ENCODE measurements around the gene COP1.
"Not testable (repeated sequence)": the region's sequence is repeated elsewhere in the genome, so short reads cannot be mapped to it uniquely, and the experiment has no call there.

Gene COP1

DNA sequence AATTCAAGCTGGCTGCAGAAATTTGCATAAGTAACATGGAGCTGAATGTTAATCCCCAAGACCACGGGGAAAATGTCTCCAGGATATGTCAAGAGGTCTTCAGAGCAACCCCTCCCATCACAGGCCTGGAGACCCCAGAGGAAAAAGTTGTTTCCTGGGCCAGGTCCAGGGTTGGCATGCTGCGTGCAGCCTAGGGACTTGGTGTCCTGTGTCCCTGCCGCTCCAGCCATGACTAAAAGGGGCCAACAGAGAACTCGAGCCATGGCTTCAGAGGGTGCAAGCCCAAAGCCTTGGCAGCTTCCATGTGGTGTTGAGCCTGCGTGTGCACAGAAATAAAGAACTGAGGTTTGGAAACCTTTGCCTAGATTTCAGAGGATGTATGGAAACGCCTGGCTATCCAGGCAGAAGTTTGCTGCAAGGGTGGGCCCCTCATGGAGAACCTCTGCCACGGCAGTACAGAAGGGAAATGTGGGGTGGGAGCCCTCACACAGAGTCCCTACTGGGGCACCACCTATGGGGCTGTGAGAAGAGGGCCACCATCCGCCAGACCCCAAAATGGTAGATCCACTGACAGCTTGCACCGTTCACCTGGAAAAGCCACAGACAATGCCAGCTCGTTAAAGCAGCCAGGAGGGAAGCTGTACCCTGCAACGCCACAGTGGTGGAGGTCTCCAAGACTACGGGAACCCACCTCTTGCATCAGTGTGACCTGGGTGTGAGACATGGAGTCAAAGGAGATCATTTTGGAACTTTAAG lies 222.9 kb downstream of the COP1 start:
- H3K4me3 ChIP-seq (ENCODE audit: low read length), result no peak overlapping the region
- no peaks in the 10 kb centered on the region for H3K79me1 ChIP-seq (ENCODE audit: low read length)
- no peak overlapping the region for H3K4ac ChIP-seq (ENCODE audit: low read depth, low read length)
- H3K4me2 ChIP-seq (ENCODE audit: low read length), result no peak overlapping the region
- H3K27me3 ChIP-seq (ENCODE audit: insufficient read depth, low read length, poor library complexity), result no peaks in the 10 kb centered on the region
- H3K4me1 ChIP-seq (ENCODE audit: control insufficient read depth, low read depth, low read length), result no peaks in the 10 kb centered on the region
- H2BK15ac ChIP-seq (replicated peaks; ENCODE audit: low read depth), result no peak overlapping the region
- H3K9ac ChIP-seq (ENCODE audit: low read length), result no peak overlapping the region
- H3K27ac ChIP-seq (ENCODE audit: low read depth, low read length), result no peak overlapping the region
- no peak overlapping the region for H4K8ac ChIP-seq (ENCODE audit: low read depth, low read length)
- H2BK120ac ChIP-seq (ENCODE audit: low read depth, low read length), result no peak overlapping the region
- no peak overlapping the region for H3K23ac ChIP-seq (ENCODE audit: low read length)
- no peak overlapping the region for H3K18ac ChIP-seq (ENCODE audit: low read length)
- H3K79me2 ChIP-seq (ENCODE audit: control insufficient read depth, insufficient read depth, low read length), result no peaks in the 10 kb centered on the region
- no peaks in the 10 kb centered on the region for H3K36me3 ChIP-seq (ENCODE audit: control insufficient read depth, insufficient read depth, low read length)
- no peak overlapping the region for H4K5ac ChIP-seq (ENCODE audit: low read length)
- DNase-seq, result no peak
- no CpG with 5 or more reads among the region's 12 CpGs for WGBS (ENCODE audit: extremely low coverage, insufficient coverage, low lambda C conversion rate)
- no peak overlapping the region for H2AK5ac ChIP-seq (ENCODE audit: low read length)
- H3K56ac ChIP-seq (ENCODE audit: low read length), result no peak overlapping the region
- H2BK5ac ChIP-seq (ENCODE audit: low read length), result no peak overlapping the region

DNA sequence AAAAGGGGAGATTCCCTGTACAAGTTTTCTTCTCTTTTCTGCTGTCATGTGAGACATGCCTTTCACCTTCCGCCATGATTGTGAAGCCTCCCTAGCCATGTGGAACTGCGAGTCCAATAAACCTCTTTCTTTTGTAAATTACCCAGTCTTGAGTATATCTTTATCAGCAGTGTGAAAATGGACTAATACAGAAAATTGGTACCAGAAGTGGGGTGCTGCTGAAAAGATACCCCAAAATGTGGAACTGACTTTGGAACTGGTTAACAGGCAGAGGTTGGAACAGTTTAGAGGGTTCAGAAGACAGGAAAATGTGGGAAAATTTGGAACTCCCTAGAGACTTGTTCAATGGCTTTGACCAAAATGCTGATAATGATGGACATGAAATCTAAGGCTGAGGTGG lies 223.7 kb downstream of the COP1 start:
- not testable (repeated sequence) for DNase-seq

GRCh38 chr1:175981128-175981527 lies 226.0 kb downstream of the COP1 start:
- Histone ChIP-seq H3K27ac (ENCODE audit: low read depth, low read length) (no peak overlapping the region), H4K5ac (ENCODE audit: low read length) (no peak overlapping the region), H3K18ac (ENCODE audit: low read length) (no peak overlapping the region), H3K36me3 (ENCODE audit: control insufficient read depth, insufficient read depth, low read length) (no peaks in the 10 kb centered on the region), H2BK120ac (ENCODE audit: low read depth, low read length) (no peak overlapping the region), H3K4ac (ENCODE audit: low read depth, low read length) (no peak overlapping the region), H3K79me2 (ENCODE audit: control insufficient read depth, insufficient read depth, low read length) (no peaks in the 10 kb centered on the region), H3K23ac (ENCODE audit: low read length) (no peak overlapping the region), H4K8ac (ENCODE audit: low read depth, low read length) (no peak overlapping the region), H2BK15ac (replicated peaks; ENCODE audit: low read depth) (no peak overlapping the region), H3K79me1 (ENCODE audit: low read length) (no peaks in the 10 kb centered on the region), H3K27me3 (ENCODE audit: insufficient read depth, low read length, poor library complexity) (no peaks in the 10 kb centered on the region), H3K4me1 (ENCODE audit: control insufficient read depth, low read depth, low read length) (no peaks in the 10 kb centered on the region), H2AK5ac (ENCODE audit: low read length) (no peak overlapping the region), H3K4me3 (ENCODE audit: low read length) (no peak overlapping the region), H3K9ac (ENCODE audit: low read length) (no peak overlapping the region), H3K4me2 (ENCODE audit: low read length) (no peak overlapping the region), H2BK5ac (ENCODE audit: low read length) (no peak overlapping the region), H3K56ac (ENCODE audit: low read length) (no peak overlapping the region)
- no peak for DNase-seq

More for the DNA sequence above, 223.7 kb downstream of the COP1 start:
- not testable (repeated sequence) for H3K23ac ChIP-seq (ENCODE audit: low read length); H3K79me2 ChIP-seq (ENCODE audit: control insufficient read depth, insufficient read depth, low read length); H3K27ac ChIP-seq (ENCODE audit: low read depth, low read length); H4K8ac ChIP-seq (ENCODE audit: low read depth, low read length); H3K9ac ChIP-seq (ENCODE audit: low read length); H3K4me1 ChIP-seq (ENCODE audit: control insufficient read depth, low read depth, low read length); H4K5ac ChIP-seq (ENCODE audit: low read length); H2BK5ac ChIP-seq (ENCODE audit: low read length); H3K4me2 ChIP-seq (ENCODE audit: low read length); H2BK120ac ChIP-seq (ENCODE audit: low read depth, low read length); H3K27me3 ChIP-seq (ENCODE audit: insufficient read depth, low read length, poor library complexity); H3K36me3 ChIP-seq (ENCODE audit: control insufficient read depth, insufficient read depth, low read length); H3K79me1 ChIP-seq (ENCODE audit: low read length); H3K18ac ChIP-seq (ENCODE audit: low read length); H2BK15ac ChIP-seq (replicated peaks; ENCODE audit: low read depth); H3K4me3 ChIP-seq (ENCODE audit: low read length); H3K56ac ChIP-seq (ENCODE audit: low read length); H2AK5ac ChIP-seq (ENCODE audit: low read length); H3K4ac ChIP-seq (ENCODE audit: low read depth, low read length)
- no CpG with 5 or more reads among the region's 2 CpGs for WGBS (ENCODE audit: extremely low coverage, insufficient coverage, low lambda C conversion rate)

- WGBS (ENCODE audit: extremely low coverage, insufficient coverage, low lambda C conversion rate), result 100% methylated on average over 1 of the region's 1 CpG
- H2BK5ac ChIP-seq (ENCODE audit: low read length), result no peak overlapping the region
These were observed 228.2 kb downstream of the COP1 start for GRCh38 chr1:175978926-175979325.

DNA sequence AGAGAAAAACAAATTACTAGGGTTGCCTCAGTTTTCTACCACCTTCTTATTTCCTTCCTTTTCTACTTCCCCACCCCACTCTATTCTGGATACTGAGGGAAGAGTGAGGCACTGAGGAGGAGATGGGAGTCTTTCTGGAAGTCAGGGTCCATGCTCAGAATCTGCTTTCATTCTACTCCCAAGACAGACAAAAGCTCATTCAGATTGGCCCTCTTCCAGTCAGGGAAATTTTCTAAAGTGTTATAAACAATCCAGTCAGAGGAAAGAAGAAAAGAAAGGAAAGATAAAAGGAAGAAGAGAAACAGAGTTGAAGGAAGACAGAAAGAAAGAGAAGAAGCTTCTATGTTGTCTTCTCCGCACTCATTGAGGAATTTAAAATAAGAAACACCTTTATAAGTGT lies 228.6 kb downstream of the COP1 start:
- Histone ChIP-seq H3K27me3 (ENCODE audit: insufficient read depth, low read length, poor library complexity) (no peaks in the 10 kb centered on the region), H3K9ac (ENCODE audit: low read length) (no peak overlapping the region), H2BK5ac (ENCODE audit: low read length) (no peak overlapping the region), H3K36me3 (ENCODE audit: control insufficient read depth, insufficient read depth, low read length) (no peaks in the 10 kb centered on the region), H3K79me1 (ENCODE audit: low read length) (no peaks in the 10 kb centered on the region), H3K4ac (ENCODE audit: low read depth, low read length) (no peak overlapping the region), H3K27ac (ENCODE audit: low read depth, low read length) (no peak overlapping the region), H2AK5ac (ENCODE audit: low read length) (no peak overlapping the region), H3K4me1 (ENCODE audit: control insufficient read depth, low read depth, low read length) (no peaks in the 10 kb centered on the region), H3K4me2 (ENCODE audit: low read length) (no peak overlapping the region), H4K5ac (ENCODE audit: low read length) (no peak overlapping the region), H3K56ac (ENCODE audit: low read length) (no peak overlapping the region), H2BK120ac (ENCODE audit: low read depth, low read length) (no peak overlapping the region), H4K8ac (ENCODE audit: low read depth, low read length) (no peak overlapping the region), H2BK15ac (replicated peaks; ENCODE audit: low read depth) (no peak overlapping the region), H3K79me2 (ENCODE audit: control insufficient read depth, insufficient read depth, low read length) (no peaks in the 10 kb centered on the region), H3K4me3 (ENCODE audit: low read length) (no peak overlapping the region), H3K18ac (ENCODE audit: low read length) (no peak overlapping the region), H3K23ac (ENCODE audit: low read length) (no peak overlapping the region)
- WGBS (ENCODE audit: extremely low coverage, insufficient coverage, low lambda C conversion rate), result no CpG with 5 or more reads among the region's 1 CpG
- DNase-seq, result no peak

More at GRCh38 chr1:175978926-175979325, 228.2 kb downstream of the COP1 start:
- Histone ChIP-seq H3K9ac (ENCODE audit: low read length) (no peak overlapping the region), H3K79me1 (ENCODE audit: low read length) (no peaks in the 10 kb centered on the region), H3K4me1 (ENCODE audit: control insufficient read depth, low read depth, low read length) (no peaks in the 10 kb centered on the region), H2BK120ac (ENCODE audit: low read depth, low read length) (no peak overlapping the region), H3K23ac (ENCODE audit: low read length) (no peak overlapping the region), H3K4me2 (ENCODE audit: low read length) (no peak overlapping the region), H3K27me3 (ENCODE audit: insufficient read depth, low read length, poor library complexity) (no peaks in the 10 kb centered on the region), H3K36me3 (ENCODE audit: control insufficient read depth, insufficient read depth, low read length) (no peaks in the 10 kb centered on the region), H3K4ac (ENCODE audit: low read depth, low read length) (no peak overlapping the region), H3K18ac (ENCODE audit: low read length) (no peak overlapping the region), H3K4me3 (ENCODE audit: low read length) (no peak overlapping the region), H3K27ac (ENCODE audit: low read depth, low read length) (no peak overlapping the region), H4K8ac (ENCODE audit: low read depth, low read length) (no peak overlapping the region), H2BK15ac (replicated peaks; ENCODE audit: low read depth) (no peak overlapping the region), H3K56ac (ENCODE audit: low read length) (no peak overlapping the region), H3K79me2 (ENCODE audit: control insufficient read depth, insufficient read depth, low read length) (no peaks in the 10 kb centered on the region), H4K5ac (ENCODE audit: low read length) (no peak overlapping the region), H2AK5ac (ENCODE audit: low read length) (no peak overlapping the region)
- DNase-seq, result no peak
